ENCODE results near the gene TMEM38B. TPM values are rescaled to one million over a fixed set of nuclear protein-coding genes. Genes with fewer than 3 reads are reported as not detected.

Gene TMEM38B
- total RNA-seq (6.5 and 7.7 TPM in 2 replicates), polyA plus RNA-seq (3.2 and 4.2 TPM in 2 replicates), polyA minus RNA-seq (5.1 and 7.8 TPM in 2 replicates), Bru-seq, nascent RNA (percentile 52 among the genes with signal in this experiment), BruChase-seq, experiment 1, labeled RNA remaining after a 6-hour chase (percentile 46 among the genes with signal in this experiment), BruChase-seq, experiment 2, labeled RNA remaining after a 2-hour chase (percentile 50 among the genes with signal in this experiment)
- polyA plus RNA-seq (2011; cell fraction: cytosol; rRNA removed), result 4.6 and 5.2 TPM in 2 replicates
- polyA plus RNA-seq (2011; cell fraction: nucleus; rRNA removed), result 1.4 and 2.9 TPM in 2 replicates
- 3.1 and 5.2 TPM in 2 replicates for polyA plus RNA-seq (2012)
- 25.4 TPM for polyA minus RNA-seq (2011; cell fraction: cytosol; rRNA and poly(A)+ RNA removed)
- polyA minus RNA-seq (2011; cell fraction: nucleus; rRNA and poly(A)+ RNA removed), result 2.6 and 4.2 TPM in 2 replicates
- long read RNA-seq, transcript TMEM38B-202 (6 exons, 3,525 nt), result major isoform, 28 of 35 reads
- long read RNA-seq, partial matches to known transcripts, result 1 of 35 reads
- long read RNA-seq, other reads (novel, unspliced or antisense), result 6 of 35 reads

DNA sequence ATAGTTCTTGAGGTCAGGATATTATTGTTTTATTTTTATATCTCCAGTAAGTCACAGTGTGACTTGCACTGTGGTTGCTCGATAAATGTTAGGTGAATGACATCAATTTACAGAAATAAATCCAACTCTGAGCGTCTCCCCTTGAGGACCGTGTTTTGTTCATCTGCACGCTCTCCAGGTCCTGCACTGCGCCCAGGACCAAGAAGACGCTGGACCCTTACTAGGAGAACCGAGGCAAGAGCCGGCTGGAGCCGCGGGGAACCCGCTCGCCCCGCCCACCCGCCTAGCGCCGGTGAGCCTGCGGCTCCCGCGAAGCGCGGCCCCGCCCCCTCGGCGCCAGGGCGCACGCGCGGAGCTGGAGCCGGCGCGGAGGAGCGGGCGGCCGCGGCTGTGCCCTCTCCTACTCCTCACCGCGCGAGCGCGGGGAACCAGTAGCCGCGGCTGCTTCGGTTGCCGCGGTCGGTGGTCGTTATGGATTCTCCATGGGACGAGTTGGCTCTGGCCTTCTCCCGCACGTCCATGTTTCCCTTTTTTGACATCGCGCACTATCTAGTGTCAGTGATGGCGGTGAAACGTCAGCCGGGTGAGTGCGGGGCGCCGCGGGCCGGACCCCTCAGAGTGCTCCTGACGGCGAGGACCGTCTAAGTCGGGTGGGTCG is at the start of gene TMEM38B:
TSS of gene TMEM38B (plus strand) at position 352 of the 658 bp plus-strand sequence. CDS start at position 472, 120 bp downstream.
- TF ChIP-seq POLR2AphosphoS5 (IDR thresholded peaks at IDR 0.05; ENCODE audit: insufficient read depth, low read depth, low read length), result no peak
- TF ChIP-seq MYC (IDR thresholded peaks at IDR 0.05; ENCODE audit: low read depth, low read length), result no peak
- TF ChIP-seq POLR2A (IDR thresholded peaks at IDR 0.05; ENCODE audit: low read depth, low read length), result peak; percentile 38
- no peak for TF ChIP-seq CTCF (IDR thresholded peaks at IDR 0.05; ENCODE audit: extremely low read depth in 1 of 2, insufficient read depth in 1 of 2, low read depth in 1 of 2, low read length in 2 of 2)
- Histone ChIP-seq H3K9ac (replicated peaks; ENCODE audit: extremely low read depth, insufficient read depth, low read length) (peak within 1 kb of the TSS; percentile 58), H4K20me1 (replicated peaks; ENCODE audit: control insufficient read depth, extremely low read depth, insufficient read depth, low read length) (no peaks in the 10 kb centered on the region), H3K9me3 (replicated peaks; ENCODE audit: control insufficient read depth, insufficient read depth, low read length) (no peaks in the 10 kb centered on the region), H3K4me1 (ENCODE audit: control insufficient read depth, extremely low read depth, insufficient read depth, low read length) (peaks cover 7% of the 10 kb centered on the region), H3K27me3 (ENCODE audit: control insufficient read depth in 2 of 2, insufficient read depth in 2 of 2, low read length in 2 of 2) (peaks cover 18 to 27% of the 10 kb centered on the region in 2 experiments), H3K9me1 (replicated peaks; ENCODE audit: control insufficient read depth, extremely low read depth, insufficient read depth, low read length) (no peaks in the 10 kb centered on the region), H3K79me2 (ENCODE audit: control insufficient read depth, insufficient read depth, low read length) (no peaks in the 10 kb centered on the region), H3K4me3 (replicated peaks in 1 of 3; ENCODE audit: insufficient read depth in 1 of 3, low read depth in 1 of 3, low read length in 3 of 3) (peak within 1 kb of the TSS; percentile 72 to 94 (median 75)), H3K4me2 (ENCODE audit: insufficient read depth, low read length) (peak within 1 kb of the TSS; percentile 86), H3K27ac (ENCODE audit: insufficient read depth, low read depth, low read length) (no peak within 1 kb of the TSS), H2AFZ (ENCODE audit: low read depth, low read length) (peak within 1 kb of the TSS; percentile 90), H3K36me3 (ENCODE audit: control insufficient read depth in 2 of 2, extremely low read depth in 1 of 2, insufficient read depth in 2 of 2, low read length in 2 of 2) (no peaks in the 10 kb centered on the region)
- no TSS peak for BruUV-seq (replicated peaks)
- FAIRE-seq (peak; percentile 75), DNase-seq (ENCODE audit: low read depth, low spot score) (peak; percentile 79)
- intact Hi-C loops (cut with micrococcal nuclease) (loop anchor here (2.0 to 5.0 kb wide), 3 partner anchors 86 to 247 kb away; partner anchors contain the start of genes FKTN and FSD1L), dilution Hi-C loops (cut with MboI; ENCODE audit: extremely low pct_ligation_motif_present, low sequenced_read_pairs) (no loop called here)
- ChIA-PET POLR2A (no interaction called here), CTCF (interaction anchor here (0.8 to 2.8 kb wide), 5 partner anchors 12 to 147 kb away, joined by 3 to 15 read pairs (median 6); no protein-coding TSS in a partner anchor)
